Fibroblast of the aortic adventitia (primary cell): Measurements from ENCODE around the gene DBN1. TPM values are rescaled to one million over a fixed set of nuclear protein-coding genes. Genes with fewer than 3 reads are reported as not detected.
"Not testable (repeated sequence)": the region's sequence is repeated elsewhere in the genome, so short reads cannot be mapped to it uniquely, and the experiment has no call there.

Source experiments
- DNase-seq: peaks from one replicate; pipeline ENCODE4 v3.0.0-alpha.2; 2010; ENCODE audit warnings: low read depth
- H3K4me3 ChIP-seq: 2 replicates; pipeline ENCODE4 v1.5.1; 2011; ENCODE audit warnings: low read depth, mild to moderate bottlenecking, control low read depth, low read length, moderate library complexity
- CTCF ChIP-seq: IDR thresholded peaks from 2 replicates; pipeline ENCODE4 v1.5.1; 2011; ENCODE audit warnings: mild to moderate bottlenecking, low read length, control low read depth, inconsistent platforms; ENCODE audit not compliant: insufficient read depth
- total RNA-seq: library from RNA; depleted of rRNA; stranded (reverse); fragments of >200 nt; gene quantifications from 2 replicates; pipeline ENCODE4 v1.2.3, GENCODE V29; 2012; ENCODE audit warnings: low replicate concordance

Gene DBN1
- total RNA-seq, 1 donor = 188 TPM

GRCh38 chr5:177425196-177425800 lies 48.1 kb downstream of the DBN1 start:
- no peak for TF ChIP-seq CTCF
- peak overlapping the region; percentile 71 for H3K4me3 ChIP-seq
- peak; percentile 16 for DNase-seq

DNA sequence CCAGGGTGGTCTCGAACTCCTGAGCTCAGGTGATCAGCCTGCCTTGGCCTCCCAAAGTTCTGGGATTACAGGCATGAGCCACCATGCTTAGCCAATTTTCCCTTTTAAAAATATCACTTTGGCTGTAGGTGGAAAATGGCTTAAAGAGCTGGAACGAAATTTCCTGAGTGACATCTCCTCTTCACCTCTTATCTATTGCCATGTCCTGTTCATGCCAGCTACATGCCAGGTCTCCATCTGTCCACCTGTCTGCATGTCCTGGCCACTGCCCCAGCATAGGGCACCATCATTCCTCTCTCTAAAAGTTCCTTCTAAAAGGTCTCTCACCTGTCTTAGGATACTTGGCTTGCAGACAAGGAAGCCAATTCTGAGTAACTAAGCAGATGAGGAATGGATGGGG lies 49.8 kb downstream of the DBN1 start:
- H3K4me3 ChIP-seq = no peak overlapping the region
- no peak for DNase-seq
- TF ChIP-seq CTCF = no peak

DNA sequence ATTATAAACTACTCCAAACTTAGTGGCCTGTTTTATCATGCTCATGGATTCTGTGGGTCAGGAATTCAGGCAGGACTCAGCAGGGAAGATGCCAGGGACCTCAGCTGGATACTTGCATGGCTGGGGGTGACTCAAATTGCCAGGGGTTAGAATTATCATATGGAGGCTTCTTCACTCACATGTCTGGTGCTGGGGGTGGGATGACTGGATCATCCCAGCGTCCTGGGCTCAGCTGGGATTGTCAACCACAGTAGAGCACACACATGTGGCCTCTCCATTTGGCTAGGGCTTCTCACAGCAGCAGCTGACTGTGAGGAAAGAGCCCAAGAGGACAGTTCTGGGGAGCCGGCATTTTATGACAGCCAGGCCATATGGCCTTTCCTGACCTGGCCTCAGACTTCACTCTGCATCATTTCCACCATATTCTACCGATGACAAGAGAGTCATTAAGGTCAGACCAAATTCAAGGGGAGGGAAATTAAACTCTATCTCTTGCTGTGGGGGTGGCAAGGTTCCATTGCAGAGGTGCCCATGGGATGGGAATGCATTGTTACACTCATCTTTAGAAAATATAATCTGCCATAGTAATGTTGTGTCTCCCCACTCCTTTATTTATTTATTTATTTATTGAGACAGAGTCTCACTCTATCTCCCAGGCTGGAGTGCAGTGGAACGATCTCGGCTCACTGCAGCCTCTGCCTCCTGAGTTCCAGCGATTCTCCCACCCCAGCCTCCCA lies 52.2 kb downstream of the DBN1 start:
- TF ChIP-seq CTCF = no peak
- no peak for DNase-seq
- H3K4me3 ChIP-seq = no peak overlapping the region

DNA sequence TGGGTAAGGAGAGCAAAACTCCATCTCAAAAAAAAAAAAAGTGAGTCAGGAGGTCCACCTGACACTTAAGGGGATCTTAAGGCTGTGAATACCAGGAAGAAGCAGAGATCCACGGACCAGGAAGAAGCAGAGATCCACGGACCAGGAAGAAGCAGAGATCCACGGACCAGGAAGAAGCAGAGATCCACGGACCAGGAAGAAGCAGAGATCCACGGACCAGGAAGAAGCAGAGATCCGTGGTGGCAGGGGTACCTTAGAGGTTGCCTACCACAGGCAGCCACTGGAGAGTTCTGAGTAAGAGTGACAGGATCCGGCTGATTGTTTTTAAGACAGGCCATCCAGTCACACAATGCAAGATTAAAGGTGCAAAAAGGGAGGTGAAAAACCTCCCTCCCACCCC lies 53.0 kb downstream of the DBN1 start:
- not testable (repeated sequence) for DNase-seq, H3K4me3 ChIP-seq

- no peak overlapping the region for H3K4me3 ChIP-seq
- peak; percentile 85 for DNase-seq
Observed at GRCh38 chr5:177419046-177419445, 54.4 kb downstream of the DBN1 start.

DNA sequence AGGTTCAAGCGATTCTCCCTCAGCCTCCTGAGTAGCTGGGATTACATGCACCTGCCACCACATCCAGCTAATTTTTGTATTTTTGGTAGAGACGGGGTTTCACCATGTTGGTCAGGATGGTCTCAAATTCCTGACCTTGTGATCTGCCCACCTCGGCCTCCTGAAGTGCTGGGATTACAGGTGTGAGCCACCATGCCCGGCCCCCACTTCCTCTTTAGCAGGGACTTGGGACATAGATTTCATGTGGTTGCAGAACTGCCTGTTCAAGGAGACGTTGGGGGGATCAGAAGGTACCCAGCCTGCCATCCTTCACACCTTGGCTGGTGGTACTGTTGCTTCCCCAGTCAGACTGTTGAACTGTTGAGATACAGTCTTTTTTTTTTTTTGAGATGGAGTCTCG lies 56.4 kb downstream of the DBN1 start:
- H3K4me3 ChIP-seq, DNase-seq: not testable (repeated sequence)

More at GRCh38 chr5:177419046-177419445, 54.4 kb downstream of the DBN1 start:
- no peak for TF ChIP-seq CTCF

GRCh38 chr5:177414481-177414880 lies 59.0 kb downstream of the DBN1 start:
- TF ChIP-seq CTCF = no peak
- no peak for DNase-seq
- no peak overlapping the region for H3K4me3 ChIP-seq
